Iris pigment epithelial cell (primary cell): ENCODE measurements around the gene OAT.
A peak's percentile ranks its signal among the peaks of the same experiment; 100 is the strongest.

Experiments used
- DNase-seq: peaks from one replicate; pipeline ENCODE4 v3.0.0-alpha.2; 2011; ENCODE audit warnings: low read depth

OAT gene

GRCh38 chr10:124418726-124419501 lies at the start of gene OAT:
Gene OAT, minus strand, starts transcription at chr10:124418923. Its CDS starts 6,752 bp downstream, at chr10:124412171.
- peak; percentile 95 for DNase-seq

GRCh38 chr10:124467165-124467564 lies 48.4 kb upstream of the OAT start:
- DNase-seq, result no peak

DNA sequence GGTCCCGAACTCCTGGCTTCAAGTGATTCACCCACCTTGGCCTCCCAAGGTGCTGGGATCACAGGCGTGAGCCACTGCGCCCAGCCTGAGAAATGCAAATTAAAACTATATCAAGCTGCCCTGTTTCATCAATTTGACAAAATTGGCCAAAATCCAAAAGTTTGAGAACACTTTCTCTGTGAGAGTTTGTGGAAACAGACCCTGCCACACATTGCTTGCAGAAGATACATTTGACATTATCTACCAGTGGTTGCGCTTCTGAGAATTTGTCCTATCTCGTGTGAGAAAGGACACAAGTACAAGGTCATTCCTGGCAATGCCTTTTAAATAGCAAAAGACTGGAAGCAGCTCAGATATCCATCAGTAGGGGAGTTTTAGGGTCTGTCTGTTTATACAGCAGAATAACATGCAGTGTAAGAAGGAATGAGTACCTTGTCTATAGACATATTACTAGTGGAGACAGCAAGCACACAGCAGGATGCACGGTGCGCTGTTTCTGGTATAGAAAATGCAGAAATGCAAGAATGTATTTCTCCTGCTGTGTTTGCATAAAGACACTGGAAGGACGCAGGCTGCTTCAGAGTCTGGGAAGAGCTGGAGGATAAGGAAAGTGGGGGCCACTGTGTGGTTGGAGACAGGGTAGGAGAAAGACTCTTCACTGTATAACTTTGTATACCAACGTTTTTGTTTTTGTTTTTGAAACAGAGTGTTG lies 47.2 kb upstream of the OAT start:
- no peak for DNase-seq

DNA sequence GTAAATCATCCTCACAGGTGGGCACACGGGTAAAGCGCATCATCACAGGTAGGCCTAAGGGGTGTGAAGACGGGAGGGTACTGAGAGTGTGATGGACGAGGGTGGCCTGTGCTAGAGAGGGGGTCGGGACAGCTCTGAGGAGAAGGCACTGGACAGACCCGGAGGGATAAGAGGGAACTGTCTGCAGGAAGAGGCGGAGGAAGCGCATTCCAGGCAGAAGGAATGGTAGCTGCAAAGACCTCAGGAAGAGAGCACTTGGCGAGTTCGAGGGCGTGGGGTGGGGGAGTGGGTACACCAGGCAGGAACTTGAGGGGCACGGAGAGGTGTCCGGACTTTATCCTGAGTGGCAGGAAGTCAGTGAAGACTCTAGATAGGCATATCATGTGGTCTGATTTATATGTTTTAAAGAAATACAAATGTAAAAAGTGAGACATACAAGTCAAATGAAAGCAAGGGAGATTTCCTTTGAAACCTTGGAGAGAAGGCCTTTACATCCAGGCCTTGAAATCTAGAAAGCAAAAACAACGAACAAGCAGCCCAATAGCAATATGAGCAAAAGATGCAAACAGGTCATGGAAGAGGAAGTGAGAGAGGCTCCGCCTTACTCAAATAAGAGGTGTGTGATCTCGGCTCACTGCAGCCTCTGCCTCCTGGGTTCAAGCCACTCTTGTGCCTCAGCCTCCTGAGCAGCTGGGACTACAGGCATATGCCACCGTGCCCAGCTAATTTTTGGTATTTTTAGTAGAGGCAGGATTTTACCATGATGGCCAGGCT lies 46.5 kb upstream of the OAT start:
- no peak for DNase-seq

GRCh38 chr10:124464028-124464965 lies 45.6 kb upstream of the OAT start:
- DNase-seq, result no peak

DNA sequence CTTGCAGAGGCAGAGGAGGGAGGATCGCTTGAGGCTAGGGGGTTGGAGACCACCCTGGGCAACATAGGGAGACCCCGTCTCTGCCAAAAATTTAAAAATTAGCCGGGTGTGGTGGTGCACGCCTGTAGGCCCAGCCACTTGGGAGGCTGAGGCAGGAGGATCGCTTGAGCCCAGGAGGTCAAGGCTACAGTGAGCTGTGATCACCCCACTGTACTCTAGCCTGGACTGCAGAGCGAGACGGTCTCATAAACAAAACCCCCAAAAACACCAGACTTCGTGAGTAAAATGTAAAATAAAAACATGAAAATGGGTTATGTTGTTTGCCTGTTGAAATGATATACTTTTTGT lies 43.6 kb upstream of the OAT start:
- no peak for DNase-seq

DNA sequence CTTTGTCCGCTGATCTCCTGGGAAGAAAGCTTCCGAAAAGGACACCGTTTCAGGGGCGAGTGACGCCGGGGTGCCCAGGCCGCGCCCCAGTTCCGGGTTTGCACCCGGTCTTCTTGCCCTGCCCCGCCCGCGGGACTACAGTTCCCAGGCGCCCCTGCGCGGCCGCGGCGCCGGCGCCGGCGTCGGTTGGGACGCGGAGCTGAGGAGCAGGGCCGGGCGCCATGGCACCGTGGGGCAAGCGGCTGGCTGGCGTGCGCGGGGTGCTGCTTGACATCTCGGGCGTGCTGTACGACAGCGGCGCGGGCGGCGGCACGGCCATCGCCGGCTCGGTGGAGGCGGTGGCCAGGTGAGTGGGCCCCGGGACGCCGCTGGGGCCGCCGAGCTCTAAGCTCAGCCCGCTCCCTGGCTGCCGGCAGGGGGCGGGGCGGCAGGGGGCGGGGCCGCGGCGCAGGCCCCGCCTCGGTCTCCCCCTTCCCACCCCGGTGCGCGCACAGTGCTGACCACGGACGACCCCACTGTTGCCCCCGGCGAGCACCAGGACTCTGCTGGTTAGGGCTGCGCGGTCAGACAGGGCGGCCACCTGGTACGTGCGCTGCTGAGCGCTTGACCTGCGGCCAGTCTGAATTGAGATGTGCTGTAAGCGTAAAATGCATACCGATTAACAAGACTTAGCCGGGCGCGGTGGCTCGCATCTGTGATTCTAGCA lies 43.1 kb upstream of the OAT start, which contains the start of gene LHPP:
Gene LHPP (plus strand): TSS at position 182 of the 706 bp plus-strand sequence. CDS start 40 bp downstream, at position 222.
- peak; percentile 83 for DNase-seq

DNA sequence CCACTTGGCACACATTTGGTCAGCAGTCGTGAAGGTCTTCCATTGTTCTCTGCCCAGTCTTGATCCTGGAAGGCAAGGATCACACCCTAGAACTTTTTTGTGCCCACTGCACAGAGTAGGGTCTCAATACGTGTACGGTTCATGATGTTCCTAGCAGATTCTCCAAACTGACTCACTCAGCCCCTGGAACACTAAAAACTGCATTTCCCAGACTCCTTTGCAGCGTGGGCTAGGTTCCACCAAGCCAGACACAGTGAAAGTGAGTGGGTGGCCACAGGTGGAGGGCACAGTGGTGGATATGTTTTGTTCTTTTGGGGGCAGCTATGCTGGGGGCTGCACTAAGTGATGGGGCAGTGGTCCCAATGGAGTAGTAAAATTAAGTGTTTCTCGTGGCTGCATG lies 41.4 kb upstream of the OAT start:
- no peak for DNase-seq

- DNase-seq, result no peak
Observed at GRCh38 chr10:124459395-124459794, 40.7 kb upstream of the OAT start.

DNA sequence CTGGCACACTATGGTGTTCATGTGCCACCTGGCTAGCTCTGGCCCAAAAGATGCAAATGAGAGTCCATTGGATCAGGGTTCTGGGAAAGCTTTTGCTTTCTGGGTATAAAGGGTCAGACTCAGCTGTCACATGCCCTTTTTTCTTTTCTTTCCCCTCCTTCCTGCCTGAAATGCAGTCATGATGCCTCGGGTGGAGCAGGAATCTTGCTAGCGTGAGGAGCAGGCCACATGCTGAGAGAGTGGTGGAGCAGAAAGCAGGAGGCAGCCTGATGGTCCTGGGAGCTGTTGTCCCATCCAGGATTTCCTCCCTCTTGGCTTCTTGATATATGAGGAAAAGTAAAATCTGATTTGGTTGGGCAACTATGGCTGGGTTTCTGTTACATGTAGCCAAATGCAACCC lies 40.2 kb upstream of the OAT start:
- DNase-seq, result no peak

DNA sequence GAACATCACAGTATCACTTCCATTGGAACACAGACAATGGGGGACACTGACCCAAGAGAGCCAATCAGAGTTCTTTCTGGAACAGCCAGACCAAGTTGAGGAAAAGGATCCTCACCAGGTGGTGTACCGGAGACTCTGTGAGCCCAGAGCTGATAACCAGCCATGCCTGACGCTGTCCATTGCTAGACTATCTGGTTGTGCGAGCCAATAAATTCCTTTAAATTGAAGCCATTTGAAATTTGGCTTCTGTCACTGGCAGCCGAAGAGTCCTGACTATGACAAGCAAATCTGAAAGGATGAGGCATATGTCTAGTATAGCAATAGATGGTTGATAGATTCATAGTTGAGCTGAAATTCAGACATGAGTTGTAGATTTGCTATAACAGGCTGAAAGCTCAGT lies 39.8 kb upstream of the OAT start:
- no peak for DNase-seq

DNA sequence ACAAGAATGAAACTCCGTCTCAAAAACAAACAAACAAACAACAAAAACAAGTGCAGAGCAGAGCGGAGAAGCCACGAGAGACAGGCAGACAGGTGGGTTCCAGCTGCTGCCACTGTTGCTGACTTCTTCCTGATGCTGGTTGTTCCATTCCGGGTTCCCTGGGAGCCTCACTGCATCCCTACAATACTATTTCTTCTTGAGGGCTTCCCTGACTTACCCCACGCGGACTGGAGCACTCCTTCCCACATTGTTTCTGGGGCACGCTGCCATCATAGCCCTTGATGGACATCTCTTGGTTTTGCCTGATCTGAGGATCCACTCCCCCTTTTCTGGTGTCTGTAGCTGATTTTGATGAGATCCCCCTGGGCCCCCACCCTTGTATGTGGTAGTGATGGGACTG lies 36.7 kb upstream of the OAT start:
- DNase-seq, result no peak

DNA sequence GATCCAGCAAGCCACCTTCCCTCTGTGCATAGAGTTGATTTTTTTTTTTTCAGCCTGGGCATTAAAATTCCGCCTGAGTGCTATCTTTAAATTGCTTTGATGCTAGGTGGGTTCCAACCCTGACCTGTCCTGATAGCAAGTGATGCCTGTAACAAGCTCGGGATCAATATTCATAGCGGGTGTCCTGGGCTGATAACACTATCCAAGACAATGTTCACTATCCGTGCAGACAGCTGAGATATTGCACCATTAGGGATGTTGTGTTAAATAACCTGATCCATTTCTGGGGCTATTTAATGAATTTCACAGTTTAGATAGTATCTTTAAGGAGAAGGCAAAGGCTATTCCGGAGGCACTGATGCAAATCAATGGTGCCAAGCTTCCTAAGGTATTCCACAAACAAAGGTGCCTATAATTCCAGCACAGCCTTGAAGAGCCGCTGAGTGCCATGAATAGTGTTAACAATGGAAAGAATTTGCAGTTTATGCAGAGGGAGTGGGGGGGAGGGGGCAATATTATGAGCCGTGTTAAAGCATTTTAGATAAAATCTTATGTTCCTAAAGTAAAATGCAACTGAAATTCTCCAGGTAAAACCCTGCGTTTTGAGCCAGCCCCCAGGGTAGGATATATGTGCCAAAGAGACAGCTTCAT lies 35.4 kb upstream of the OAT start:
- DNase-seq, result no peak

GRCh38 chr10:124451276-124451675 lies 32.6 kb upstream of the OAT start:
- no peak for DNase-seq

DNA sequence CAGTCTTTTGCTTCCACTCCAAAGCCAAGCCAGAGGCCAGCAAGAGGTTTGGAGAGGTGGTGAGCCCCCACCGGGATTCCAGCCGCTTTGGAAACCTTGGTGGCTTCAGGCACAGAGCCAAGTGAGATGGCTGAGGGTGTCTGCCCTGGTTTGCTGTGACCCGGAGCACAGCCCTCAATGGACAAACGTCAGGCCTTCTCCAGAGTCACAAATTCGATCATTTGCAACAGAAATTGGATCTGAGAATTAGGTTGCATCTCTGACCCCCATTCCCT lies 32.0 kb upstream of the OAT start:
- DNase-seq, result no peak

GRCh38 chr10:124450012-124450782 lies 31.5 kb upstream of the OAT start, which contains the start of gene NKX1-2:
Gene NKX1-2, minus strand, starts transcription at chr10:124450035. Its CDS starts 92 bp downstream, at chr10:124449943.
- DNase-seq, result no peak

- no peak for DNase-seq
Observed at GRCh38 chr10:124449170-124450011, 30.7 kb upstream of the OAT start.

DNA sequence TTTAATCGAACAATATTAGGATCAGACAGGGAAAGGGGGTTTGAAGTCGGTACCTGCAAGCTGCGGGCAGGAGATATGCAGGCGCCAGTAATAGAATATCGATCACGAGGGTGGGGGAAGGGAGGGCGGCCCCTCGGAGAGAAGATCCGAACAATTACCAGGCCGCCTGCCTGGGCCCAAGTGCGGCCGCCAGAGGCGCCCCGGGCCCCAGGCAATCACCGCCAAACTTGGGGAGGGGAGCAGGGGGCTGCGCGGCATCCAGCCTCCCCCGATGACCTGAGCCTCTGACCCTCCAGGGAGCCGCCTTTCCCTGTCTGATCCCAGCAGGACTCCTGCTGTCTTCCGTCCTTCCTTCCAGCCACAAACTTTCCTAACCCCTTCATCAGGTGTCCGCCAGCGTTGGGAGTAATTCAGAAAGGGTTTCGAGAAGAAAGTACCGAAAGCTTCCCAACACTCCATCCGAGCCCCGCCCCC lies 30.0 kb upstream of the OAT start:
- DNase-seq, result no peak
